Measurements from ENCODE around the gene KIAA1586. TPM values are rescaled to one million over a fixed set of nuclear protein-coding genes. Genes with fewer than 3 reads are reported as not detected.
A peak's percentile ranks its signal among the peaks of the same experiment; 100 is the strongest.

Gene KIAA1586
- total and polyA plus RNA-seq, 2 of the 13 experiments (the other 11 are each of a cell fraction or from before 2014, with no cell fraction given) = 5.5 to 16.9 TPM

- TF ChIP-seq HIC2 (CRISPR knock-in tag; IDR thresholded peaks at IDR 0.05; ENCODE audit: low read depth) (no peak), RXRB (CRISPR knock-in tag; IDR thresholded peaks at IDR 0.05; ENCODE audit: borderline replicate concordance) (no peak), SKIL (CRISPR knock-in tag; IDR thresholded peaks at IDR 0.05; ENCODE audit: borderline replicate concordance) (no peak), ZNF34 (CRISPR knock-in tag; IDR thresholded peaks at IDR 0.05; ENCODE audit: borderline replicate concordance) (no peak), NFKBIZ (CRISPR knock-in tag; IDR thresholded peaks at IDR 0.05) (no peak), EEA1 (CRISPR knock-in tag; IDR thresholded peaks at IDR 0.05; ENCODE audit: borderline replicate concordance) (no peak), CREM (IDR thresholded peaks at IDR 0.05) (no peak), CREM (CRISPR knock-in tag; IDR thresholded peaks at IDR 0.05) (no peak), ASH2L (IDR thresholded peaks at IDR 0.05; ENCODE audit: insufficient read length, low read depth, low read length) (peak; percentile 86), SMYD3 (CRISPR knock-in tag; IDR thresholded peaks at IDR 0.05) (no peak), FUBP1 (CRISPR knock-in tag; IDR thresholded peaks at IDR 0.05; ENCODE audit: borderline replicate concordance) (no peak), MED1 (CRISPR knock-in tag; IDR thresholded peaks at IDR 0.05) (peak; percentile 31; the same call in 1 of the 2 replicates), ZNF816 (CRISPR knock-in tag; IDR thresholded peaks at IDR 0.05; ENCODE audit: borderline replicate concordance) (no peak), GATAD2A (CRISPR knock-in tag; IDR thresholded peaks at IDR 0.05) (peak; percentile 46), KLF13 (CRISPR knock-in tag; IDR thresholded peaks at IDR 0.05) (no peak), TEAD3 (CRISPR knock-in tag; optimal IDR thresholded peaks at IDR 0.05; ENCODE audit: borderline replicate concordance) (peak; percentile 76), RARA (CRISPR knock-in tag; IDR thresholded peaks at IDR 0.05) (no peak), GLMP (CRISPR knock-in tag; IDR thresholded peaks at IDR 0.05; ENCODE audit: borderline replicate concordance) (no peak), EP300 (IDR thresholded peaks at IDR 0.05; ENCODE audit: low read depth in 2 of 2, low read length in 2 of 2) (peak in 1 of 2 experiments; percentile 46; a peak in 1 of 4 replicates), EP300 (CRISPR knock-in tag; IDR thresholded peaks at IDR 0.05; ENCODE audit: borderline replicate concordance) (no peak), SOX6 (IDR thresholded peaks at IDR 0.05) (no peak), SOX6 (CRISPR knock-in tag; IDR thresholded peaks at IDR 0.05) (peak; percentile 61), ZNF75D (CRISPR knock-in tag; IDR thresholded peaks at IDR 0.05; ENCODE audit: borderline replicate concordance) (no peak)
- TF ChIP-seq, protein P1, sequence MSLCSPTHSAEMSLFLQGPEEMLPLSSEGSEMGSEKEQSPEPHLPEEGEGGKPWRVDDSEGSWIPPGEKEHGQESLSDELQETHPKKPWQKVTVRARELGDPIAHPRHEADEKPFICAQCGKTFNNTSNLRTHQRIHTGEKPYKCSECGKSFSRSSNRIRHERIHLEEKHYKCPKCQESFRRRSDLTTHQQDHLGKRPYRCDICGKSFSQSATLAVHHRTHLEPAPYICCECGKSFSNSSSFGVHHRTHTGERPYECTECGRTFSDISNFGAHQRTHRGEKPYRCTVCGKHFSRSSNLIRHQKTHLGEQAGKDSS (CRISPR knock-in tag; IDR thresholded peaks at IDR 0.05; ENCODE audit: borderline replicate concordance, low read depth) = no peak
Measured at GRCh38 chr6:57086843-57087242, 40.4 kb downstream of the KIAA1586 start (continued).
